K562 (cell line): Measurements from ENCODE around the gene ALOX5. TPM values are rescaled to one million over a fixed set of nuclear protein-coding genes. Genes with fewer than 3 reads are reported as not detected.

Experiments used
- ARNT ChIP-seq, 2 experiments: fragments of 450-650 bp; IDR thresholded peaks; 2 replicates each; pipeline ENCODE4 v1.6.1; 2016; ENCODE audit warnings: mild to moderate bottlenecking in 1 of 2
- BRD4 ChIP-seq: fragments of 200-600 bp; sonication (generic); IDR thresholded peaks from 2 replicates; pipeline ENCODE4 v1.6.1; 2017; ENCODE audit warnings: inconsistent platforms
- CHD2 ChIP-seq: IDR thresholded peaks from 2 replicates; pipeline ENCODE4 v1.6.1; 2011; ENCODE audit warnings: low read depth, low read length
- E2F8 ChIP-seq: fragments of 450-650 bp; IDR thresholded peaks from 2 replicates; pipeline ENCODE4 v1.7.1; 2018; ENCODE audit warnings: mild to moderate bottlenecking, low read depth; ENCODE audit not compliant: partially characterized antibody
- FOXM1 ChIP-seq, 2 experiments: fragments of 450-650 bp in 1 of 2; sonication (generic) in 1 of 2; formaldehyde crosslinking in 1 of 2; IDR thresholded peaks; 2 replicates each; pipeline versions ENCODE4 v1.6.1 to v1.9.0; 2017 to 2022; ENCODE audit warnings: low read depth in 2 of 2, mild to moderate bottlenecking in 2 of 2, missing genetic modification reagents in 1 of 2, moderate library complexity in 1 of 2
- HDAC1 ChIP-seq, 2 experiments: fragments of 450-650 bp; IDR thresholded peaks; 2 replicates each; pipeline ENCODE4 v1.6.1; 2016 to 2017; ENCODE audit warnings: inconsistent platforms in 1 of 2, mild to moderate bottlenecking in 1 of 2, moderate library complexity in 1 of 2
- NR3C1 ChIP-seq: sonication (generic); formaldehyde crosslinking; IDR thresholded peaks from 2 replicates; pipeline ENCODE4 v1.8.1; 2022; ENCODE audit warnings: missing genetic modification reagents
- SRF ChIP-seq, 2 experiments: fragments of 250-450, 450-650 bp in 1 of 2; sonication (Bioruptor Pico) in 1 of 2; sonication (generic) in 1 of 2; formaldehyde crosslinking; IDR thresholded peaks; 2 replicates each; pipeline versions ENCODE4 v1.5.0 to v1.5.1; 2020 to 2022; ENCODE audit warnings: mild to moderate bottlenecking in 1 of 2, missing genetic modification reagents in 1 of 2
- ZNF24 ChIP-seq: fragments of 450-650 bp; IDR thresholded peaks from 2 replicates; pipeline ENCODE4 v1.6.1; 2016
- ZNF644 ChIP-seq: fragments of 200-800 bp; sonication (Bioruptor generic); IDR thresholded peaks from 2 replicates; pipeline ENCODE4 v1.6.1; 2016; ENCODE audit warnings: low read depth, missing genetic modification characterization, missing compliant biosample characterization
- ZNF668 ChIP-seq: fragments of 250-450 bp; sonication (Bioruptor Pico); IDR thresholded peaks from 2 replicates; pipeline ENCODE4 v1.8.0; 2022; ENCODE audit warnings: mild to moderate bottlenecking, inconsistent platforms
- polyA plus RNA-seq, 8 experiments: library from polyadenylated mRNA; depleted of rRNA in 4 of 8; stranded (reverse) in 5 of 8; unstranded in 3 of 8; fragments of >200 nt; fragmentation: Nextera tagmentation in 2 of 8; fragmentation: Illumina TruSeq in 1 of 8; extraction: Ambion mirVana in 2 of 8; extraction: Trizol in 1 of 8; gene quantifications; 2 replicates each; pipeline versions ENCODE4 v1.2.1 to v1.2.3, GENCODE V29; 2011 to 2014; ENCODE audit warnings: inconsistent platforms in 1 of 8, missing spikeins in 1 of 8
- total RNA-seq, 7 experiments: library from RNA; depleted of rRNA in 6 of 7; stranded (reverse); fragments of >200 nt in 6 of 7; fragmentation: Illumina TruSeq in 2 of 7; extraction: Trizol in 2 of 7; gene quantifications; 2 replicates each; pipeline versions ENCODE4 v1.2.1 to v1.2.3, GENCODE V29; 2011 to 2021; ENCODE audit warnings: low replicate concordance in 1 of 7
- TF ChIP-seq, protein P1 (sequence below), 2 experiments: fragments of 450-650 bp; formaldehyde crosslinking in 1 of 2; IDR thresholded peaks; 2 replicates each; pipeline versions ENCODE4 v1.4.0 to v1.6.1; 2014 to 2020; ENCODE audit warnings: mild to moderate bottlenecking in 2 of 2, borderline replicate concordance in 1 of 2, low read depth in 1 of 2
- TF ChIP-seq, protein P2 (sequence below): sonication (generic); formaldehyde crosslinking; IDR thresholded peaks from 2 replicates; pipeline ENCODE4 v1.8.0; 2022; ENCODE audit warnings: mild to moderate bottlenecking, missing genetic modification reagents
- TF ChIP-seq, protein P3 (sequence below): sonication (generic); formaldehyde crosslinking; IDR thresholded peaks from 2 replicates; pipeline ENCODE4 v1.8.0; 2022; ENCODE audit warnings: mild to moderate bottlenecking, missing genetic modification reagents

Gene ALOX5
- total and polyA plus RNA-seq, 9 of the 15 experiments (the other 6 are each of a cell fraction or from before 2014, with no cell fraction given), result 0.10 to 2.4 (median 1.4) TPM

DNA sequence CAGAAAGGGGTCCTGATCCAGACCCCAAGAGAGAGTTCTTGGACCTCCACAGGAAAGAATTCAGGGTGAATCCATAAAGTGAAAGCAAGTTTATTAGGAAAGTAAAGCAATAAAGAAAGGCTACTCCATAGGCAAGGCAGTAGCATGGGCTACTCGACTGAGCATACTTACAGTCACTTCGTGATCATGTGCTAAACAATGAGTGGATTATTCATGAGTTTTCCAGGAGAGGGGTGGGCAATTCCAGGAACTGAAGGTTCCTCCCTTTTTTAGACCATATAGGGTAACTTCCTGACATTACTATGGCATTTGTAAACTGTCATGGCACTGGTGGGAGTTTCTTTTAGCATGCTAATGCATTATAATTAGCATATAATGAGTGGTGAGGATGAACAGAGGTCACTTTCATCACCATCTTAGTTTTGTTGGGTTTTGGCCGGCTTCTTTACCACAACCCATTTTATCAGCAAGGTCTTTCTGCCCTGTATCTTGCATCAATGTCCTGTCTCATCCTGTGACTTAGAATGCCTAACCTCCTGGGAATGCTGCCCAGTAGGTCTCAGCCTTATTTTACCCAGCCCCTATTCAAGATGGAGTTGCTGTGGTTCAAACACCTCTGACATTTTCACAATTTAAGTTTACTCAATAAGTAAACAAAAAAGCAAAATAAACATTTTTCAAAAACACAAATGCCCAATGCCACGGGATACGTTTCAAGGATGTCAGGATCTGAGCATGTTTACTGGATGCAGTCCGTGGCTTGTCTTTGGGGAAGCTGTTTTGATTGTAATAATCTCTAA is 37.0 kb downstream of the ALOX5 start (continued):
- TF ChIP-seq, protein P1, sequence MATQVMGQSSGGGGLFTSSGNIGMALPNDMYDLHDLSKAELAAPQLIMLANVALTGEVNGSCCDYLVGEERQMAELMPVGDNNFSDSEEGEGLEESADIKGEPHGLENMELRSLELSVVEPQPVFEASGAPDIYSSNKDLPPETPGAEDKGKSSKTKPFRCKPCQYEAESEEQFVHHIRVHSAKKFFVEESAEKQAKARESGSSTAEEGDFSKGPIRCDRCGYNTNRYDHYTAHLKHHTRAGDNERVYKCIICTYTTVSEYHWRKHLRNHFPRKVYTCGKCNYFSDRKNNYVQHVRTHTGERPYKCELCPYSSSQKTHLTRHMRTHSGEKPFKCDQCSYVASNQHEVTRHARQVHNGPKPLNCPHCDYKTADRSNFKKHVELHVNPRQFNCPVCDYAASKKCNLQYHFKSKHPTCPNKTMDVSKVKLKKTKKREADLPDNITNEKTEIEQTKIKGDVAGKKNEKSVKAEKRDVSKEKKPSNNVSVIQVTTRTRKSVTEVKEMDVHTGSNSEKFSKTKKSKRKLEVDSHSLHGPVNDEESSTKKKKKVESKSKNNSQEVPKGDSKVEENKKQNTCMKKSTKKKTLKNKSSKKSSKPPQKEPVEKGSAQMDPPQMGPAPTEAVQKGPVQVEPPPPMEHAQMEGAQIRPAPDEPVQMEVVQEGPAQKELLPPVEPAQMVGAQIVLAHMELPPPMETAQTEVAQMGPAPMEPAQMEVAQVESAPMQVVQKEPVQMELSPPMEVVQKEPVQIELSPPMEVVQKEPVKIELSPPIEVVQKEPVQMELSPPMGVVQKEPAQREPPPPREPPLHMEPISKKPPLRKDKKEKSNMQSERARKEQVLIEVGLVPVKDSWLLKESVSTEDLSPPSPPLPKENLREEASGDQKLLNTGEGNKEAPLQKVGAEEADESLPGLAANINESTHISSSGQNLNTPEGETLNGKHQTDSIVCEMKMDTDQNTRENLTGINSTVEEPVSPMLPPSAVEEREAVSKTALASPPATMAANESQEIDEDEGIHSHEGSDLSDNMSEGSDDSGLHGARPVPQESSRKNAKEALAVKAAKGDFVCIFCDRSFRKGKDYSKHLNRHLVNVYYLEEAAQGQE (IDR thresholded peaks at IDR 0.05; ENCODE audit: borderline replicate concordance), result no peak
- TF ChIP-seq, protein P1 (CRISPR knock-in tag; IDR thresholded peaks at IDR 0.05; ENCODE audit: low read depth), result peak; percentile 87
- TF ChIP-seq FOXM1 (IDR thresholded peaks at IDR 0.05; ENCODE audit: low read depth), result no peak
- TF ChIP-seq FOXM1 (CRISPR knock-in tag; IDR thresholded peaks at IDR 0.05; ENCODE audit: low read depth), result no peak
- TF ChIP-seq ARNT (IDR thresholded peaks at IDR 0.05), result no peak; a peak in 1 of 4 replicates
- no peak for TF ChIP-seq CHD2
- TF ChIP-seq HDAC1 (IDR thresholded peaks at IDR 0.05), result no peak
- no peak for TF ChIP-seq NR3C1
- TF ChIP-seq, protein P2, sequence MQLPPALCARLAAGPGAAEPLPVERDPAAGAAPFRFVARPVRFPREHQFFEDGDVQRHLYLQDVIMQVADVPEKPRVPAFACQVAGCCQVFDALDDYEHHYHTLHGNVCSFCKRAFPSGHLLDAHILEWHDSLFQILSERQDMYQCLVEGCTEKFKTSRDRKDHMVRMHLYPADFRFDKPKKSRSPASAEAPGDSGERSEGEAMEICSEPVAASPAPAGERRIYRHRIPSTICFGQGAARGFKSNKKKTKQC (CRISPR knock-in tag), result no peak
- TF ChIP-seq ZNF668 (CRISPR knock-in tag), result peak; percentile 98
- TF ChIP-seq E2F8, result no peak
- peak; percentile 98 to 100 for TF ChIP-seq SRF (CRISPR knock-in tag; IDR thresholded peaks at IDR 0.05)
- TF ChIP-seq ZNF644 (tag), result peak; percentile 99
- TF ChIP-seq, protein P3, sequence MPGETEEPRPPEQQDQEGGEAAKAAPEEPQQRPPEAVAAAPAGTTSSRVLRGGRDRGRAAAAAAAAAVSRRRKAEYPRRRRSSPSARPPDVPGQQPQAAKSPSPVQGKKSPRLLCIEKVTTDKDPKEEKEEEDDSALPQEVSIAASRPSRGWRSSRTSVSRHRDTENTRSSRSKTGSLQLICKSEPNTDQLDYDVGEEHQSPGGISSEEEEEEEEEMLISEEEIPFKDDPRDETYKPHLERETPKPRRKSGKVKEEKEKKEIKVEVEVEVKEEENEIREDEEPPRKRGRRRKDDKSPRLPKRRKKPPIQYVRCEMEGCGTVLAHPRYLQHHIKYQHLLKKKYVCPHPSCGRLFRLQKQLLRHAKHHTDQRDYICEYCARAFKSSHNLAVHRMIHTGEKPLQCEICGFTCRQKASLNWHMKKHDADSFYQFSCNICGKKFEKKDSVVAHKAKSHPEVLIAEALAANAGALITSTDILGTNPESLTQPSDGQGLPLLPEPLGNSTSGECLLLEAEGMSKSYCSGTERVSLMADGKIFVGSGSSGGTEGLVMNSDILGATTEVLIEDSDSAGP (CRISPR knock-in tag), result no peak
- TF ChIP-seq ZNF24, result no peak
- TF ChIP-seq BRD4, result peak; percentile 68; the same call in 1 of the 2 replicates
